ENCODE measurements around the gene LRRC46. TPM values are rescaled to one million over a fixed set of nuclear protein-coding genes. Genes with fewer than 3 reads are reported as not detected.

The LRRC46 gene
- total and polyA plus RNA-seq, 9 of the 15 experiments (the other 6 are each of a cell fraction or from before 2014, with no cell fraction given): 0.39 to 1.4 (median 0.53) TPM; not detected in 1

GRCh38 chr17:47797797-47798196 is 33.7 kb upstream of the LRRC46 start:
- in situ Hi-C loops (cut with MboI) (no loop called here), intact Hi-C loops (cut with micrococcal nuclease) (no loop called here)
- ChIA-PET POLR2A (interaction anchor here (0.8 kb wide), 1 partner anchor 652 kb away, joined by 3 read pairs; no protein-coding TSS in a partner anchor), CTCF (ENCODE audit: low intra/inter-chr PET ratio) (no interaction called here)
- Histone ChIP-seq H3K27me3 (ENCODE audit: control insufficient read depth in 2 of 2, insufficient read depth in 2 of 2, low read length in 2 of 2) (peaks cover 2 to 34% of the 10 kb centered on the region in 2 experiments; a peak in 4 of 5 replicates), H3K9ac (ENCODE audit: insufficient read depth in 1 of 2, low read depth in 2 of 2, low read length in 2 of 2) (no peak overlapping the region), H2AFZ (ENCODE audit: low read depth, low read length) (no peak overlapping the region), H3K9me3 (replicated peaks; ENCODE audit: control insufficient read depth, insufficient read depth, low read depth, low read length) (no peaks in the 10 kb centered on the region), H3K79me2 (ENCODE audit: control insufficient read depth, insufficient read depth, low read length) (no peaks in the 10 kb centered on the region), H3K4me2 (ENCODE audit: insufficient read depth, low read length) (no peak overlapping the region), H3K27ac (ENCODE audit: extremely low read depth, low read depth, low read length) (no peak overlapping the region), H3K4me1 (replicated peaks in 1 of 2; ENCODE audit: control insufficient read depth in 2 of 2, insufficient read depth in 2 of 2, low read length in 2 of 2) (peaks cover 0 to 3% of the 10 kb centered on the region in 2 experiments; a peak in 1 of 5 replicates), H3K4me3 (no peak overlapping the region), H4K20me1 (replicated peaks; ENCODE audit: control insufficient read depth, insufficient read depth, low read length) (peaks cover 12% of the 10 kb centered on the region; the same call in 1 of the 2 replicates), H3K9me1 (ENCODE audit: control insufficient read depth, insufficient read depth, low read length) (no peaks in the 10 kb centered on the region), H3K36me3 (ENCODE audit: control insufficient read depth, insufficient read depth, low read length) (no peaks in the 10 kb centered on the region)
- ATAC-seq: no peak
- DNase-seq (ENCODE audit: extremely low read depth in 1 of 4, low spot score in 3 of 4): peak in 3 of 4 experiments; percentile 36 to 52 (median 36)
- 0% methylated on average over 2 of the region's 2 CpGs for WGBS (ENCODE audit: insufficient coverage, low coverage, missing lambda C conversion rate)
- FAIRE-seq: peak; percentile 74
- BruUV-seq (replicated peaks): no TSS peak
- peak; percentile 41; the same call in 1 of the 2 replicates for TF ChIP-seq ZNF766 (CRISPR knock-in tag; conservative IDR thresholded peaks at IDR 0.05)
- TF ChIP-seq MNT (conservative IDR thresholded peaks at IDR 0.05): 0 out of 4 replicates have a peak, but pooled peaks of 1 of the 2 experiments have one; percentile 20
- no peak for TF ChIP-seq THRA (IDR thresholded peaks at IDR 0.05)
- TF ChIP-seq, protein P1, sequence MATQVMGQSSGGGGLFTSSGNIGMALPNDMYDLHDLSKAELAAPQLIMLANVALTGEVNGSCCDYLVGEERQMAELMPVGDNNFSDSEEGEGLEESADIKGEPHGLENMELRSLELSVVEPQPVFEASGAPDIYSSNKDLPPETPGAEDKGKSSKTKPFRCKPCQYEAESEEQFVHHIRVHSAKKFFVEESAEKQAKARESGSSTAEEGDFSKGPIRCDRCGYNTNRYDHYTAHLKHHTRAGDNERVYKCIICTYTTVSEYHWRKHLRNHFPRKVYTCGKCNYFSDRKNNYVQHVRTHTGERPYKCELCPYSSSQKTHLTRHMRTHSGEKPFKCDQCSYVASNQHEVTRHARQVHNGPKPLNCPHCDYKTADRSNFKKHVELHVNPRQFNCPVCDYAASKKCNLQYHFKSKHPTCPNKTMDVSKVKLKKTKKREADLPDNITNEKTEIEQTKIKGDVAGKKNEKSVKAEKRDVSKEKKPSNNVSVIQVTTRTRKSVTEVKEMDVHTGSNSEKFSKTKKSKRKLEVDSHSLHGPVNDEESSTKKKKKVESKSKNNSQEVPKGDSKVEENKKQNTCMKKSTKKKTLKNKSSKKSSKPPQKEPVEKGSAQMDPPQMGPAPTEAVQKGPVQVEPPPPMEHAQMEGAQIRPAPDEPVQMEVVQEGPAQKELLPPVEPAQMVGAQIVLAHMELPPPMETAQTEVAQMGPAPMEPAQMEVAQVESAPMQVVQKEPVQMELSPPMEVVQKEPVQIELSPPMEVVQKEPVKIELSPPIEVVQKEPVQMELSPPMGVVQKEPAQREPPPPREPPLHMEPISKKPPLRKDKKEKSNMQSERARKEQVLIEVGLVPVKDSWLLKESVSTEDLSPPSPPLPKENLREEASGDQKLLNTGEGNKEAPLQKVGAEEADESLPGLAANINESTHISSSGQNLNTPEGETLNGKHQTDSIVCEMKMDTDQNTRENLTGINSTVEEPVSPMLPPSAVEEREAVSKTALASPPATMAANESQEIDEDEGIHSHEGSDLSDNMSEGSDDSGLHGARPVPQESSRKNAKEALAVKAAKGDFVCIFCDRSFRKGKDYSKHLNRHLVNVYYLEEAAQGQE (IDR thresholded peaks at IDR 0.05; ENCODE audit: borderline replicate concordance): peak; percentile 97
- TF ChIP-seq, protein P1 (CRISPR knock-in tag; IDR thresholded peaks at IDR 0.05; ENCODE audit: low read depth): peak; percentile 88
- TF ChIP-seq, protein P2, sequence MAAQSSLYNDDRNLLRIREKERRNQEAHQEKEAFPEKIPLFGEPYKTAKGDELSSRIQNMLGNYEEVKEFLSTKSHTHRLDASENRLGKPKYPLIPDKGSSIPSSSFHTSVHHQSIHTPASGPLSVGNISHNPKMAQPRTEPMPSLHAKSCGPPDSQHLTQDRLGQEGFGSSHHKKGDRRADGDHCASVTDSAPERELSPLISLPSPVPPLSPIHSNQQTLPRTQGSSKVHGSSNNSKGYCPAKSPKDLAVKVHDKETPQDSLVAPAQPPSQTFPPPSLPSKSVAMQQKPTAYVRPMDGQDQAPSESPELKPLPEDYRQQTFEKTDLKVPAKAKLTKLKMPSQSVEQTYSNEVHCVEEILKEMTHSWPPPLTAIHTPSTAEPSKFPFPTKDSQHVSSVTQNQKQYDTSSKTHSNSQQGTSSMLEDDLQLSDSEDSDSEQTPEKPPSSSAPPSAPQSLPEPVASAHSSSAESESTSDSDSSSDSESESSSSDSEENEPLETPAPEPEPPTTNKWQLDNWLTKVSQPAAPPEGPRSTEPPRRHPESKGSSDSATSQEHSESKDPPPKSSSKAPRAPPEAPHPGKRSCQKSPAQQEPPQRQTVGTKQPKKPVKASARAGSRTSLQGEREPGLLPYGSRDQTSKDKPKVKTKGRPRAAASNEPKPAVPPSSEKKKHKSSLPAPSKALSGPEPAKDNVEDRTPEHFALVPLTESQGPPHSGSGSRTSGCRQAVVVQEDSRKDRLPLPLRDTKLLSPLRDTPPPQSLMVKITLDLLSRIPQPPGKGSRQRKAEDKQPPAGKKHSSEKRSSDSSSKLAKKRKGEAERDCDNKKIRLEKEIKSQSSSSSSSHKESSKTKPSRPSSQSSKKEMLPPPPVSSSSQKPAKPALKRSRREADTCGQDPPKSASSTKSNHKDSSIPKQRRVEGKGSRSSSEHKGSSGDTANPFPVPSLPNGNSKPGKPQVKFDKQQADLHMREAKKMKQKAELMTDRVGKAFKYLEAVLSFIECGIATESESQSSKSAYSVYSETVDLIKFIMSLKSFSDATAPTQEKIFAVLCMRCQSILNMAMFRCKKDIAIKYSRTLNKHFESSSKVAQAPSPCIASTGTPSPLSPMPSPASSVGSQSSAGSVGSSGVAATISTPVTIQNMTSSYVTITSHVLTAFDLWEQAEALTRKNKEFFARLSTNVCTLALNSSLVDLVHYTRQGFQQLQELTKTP (IDR thresholded peaks at IDR 0.05; ENCODE audit: low read depth in 1 of 2, partially characterized antibody in 2 of 2): peak in 1 of 2 experiments; percentile 34
